HG02588 (cell line): ENCODE results near the gene CTNND2.
"Not testable (repeated sequence)": the region's sequence is repeated elsewhere in the genome, so short reads cannot be mapped to it uniquely, and the experiment has no call there.

Source experiments
- ATAC-seq: cut with Tn5 transposase; IDR thresholded peaks from one replicate; pipeline ENCODE4 v1.9.1; 2021; ENCODE audit warnings: mild to moderate bottlenecking, moderate library complexity; ENCODE audit not compliant: unreplicated experiment

Gene CTNND2

GRCh38 chr5:11004523-11004922, 899.7 kb downstream of the CTNND2 start:
- not testable (repeated sequence) for ATAC-seq

- ATAC-seq, result no peak
Measured at GRCh38 chr5:11000515-11001353, 903.5 kb downstream of the CTNND2 start.

GRCh38 chr5:10999714-11000113, 904.5 kb downstream of the CTNND2 start:
- no peak for ATAC-seq

GRCh38 chr5:10995891-10996290, 908.4 kb downstream of the CTNND2 start:
- no peak for ATAC-seq

GRCh38 chr5:10994091-10994986, 909.9 kb downstream of the CTNND2 start:
- ATAC-seq, result no peak

GRCh38 chr5:10990634-10991033, 913.6 kb downstream of the CTNND2 start:
- ATAC-seq, result no peak

- no peak for ATAC-seq
Measured at GRCh38 chr5:10989577-10990263, 914.5 kb downstream of the CTNND2 start.

GRCh38 chr5:10988622-10989021, 915.6 kb downstream of the CTNND2 start:
- ATAC-seq, result no peak

GRCh38 chr5:10987925-10988504, 916.2 kb downstream of the CTNND2 start:
- ATAC-seq, result peak; percentile 90

- ATAC-seq, result no peak
Measured at GRCh38 chr5:10987276-10987924, 916.8 kb downstream of the CTNND2 start.

- no peak for ATAC-seq
Measured at GRCh38 chr5:10985721-10986110, 918.5 kb downstream of the CTNND2 start.

GRCh38 chr5:10985091-10985720, 919.0 kb downstream of the CTNND2 start:
- no peak for ATAC-seq

GRCh38 chr5:10984021-10984715, 920.1 kb downstream of the CTNND2 start:
- no peak for ATAC-seq

- no peak for ATAC-seq
Measured at GRCh38 chr5:10982626-10983025, 921.6 kb downstream of the CTNND2 start.

GRCh38 chr5:10981932-10982331, 922.3 kb downstream of the CTNND2 start:
- ATAC-seq, result no peak

- no peak for ATAC-seq
Measured at GRCh38 chr5:10977011-10977410, 927.2 kb downstream of the CTNND2 start.

GRCh38 chr5:10975945-10976344, 928.3 kb downstream of the CTNND2 start:
- no peak for ATAC-seq

GRCh38 chr5:10974850-10975249, 929.4 kb downstream of the CTNND2 start:
- ATAC-seq, result no peak

- no peak for ATAC-seq
Measured at GRCh38 chr5:10973316-10973715, 930.9 kb downstream of the CTNND2 start.
